ENCODE measurements around the gene RIT2. TPM values are rescaled to one million over a fixed set of nuclear protein-coding genes. Genes with fewer than 3 reads are reported as not detected.

The RIT2 gene
- polyA plus RNA-seq, 1 of the 3 experiments (the other 2 are of a cell fraction): not detected

DNA sequence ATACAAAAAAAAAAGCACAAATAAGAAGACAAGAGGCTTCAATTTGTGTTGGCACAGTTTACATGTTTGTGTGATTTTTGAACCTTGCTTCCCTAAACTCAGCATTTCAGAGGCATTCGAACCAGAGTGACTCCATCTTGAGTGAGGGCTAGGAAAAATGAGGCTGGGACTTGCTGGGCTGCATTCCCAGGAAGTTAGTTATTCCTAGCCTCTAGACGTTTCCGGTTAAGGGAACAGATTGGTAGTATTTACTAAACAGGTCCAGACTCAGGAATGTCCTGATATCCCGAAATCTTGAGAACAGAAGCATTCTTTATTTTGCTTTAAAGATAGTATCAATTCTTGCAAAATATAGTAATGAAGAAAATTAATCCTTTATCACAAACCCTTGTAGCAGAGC is 46.7 kb downstream of the RIT2 start:
- Histone ChIP-seq H4K20me1 (ENCODE audit: insufficient read depth) (no peaks in the 10 kb centered on the region), H3K9me3 (no peaks in the 10 kb centered on the region), H3F3A (replicated peaks; ENCODE audit: insufficient read depth) (no peaks in the 10 kb centered on the region), H3K4me1 (ENCODE audit: control insufficient read depth in 1 of 2, insufficient read depth in 2 of 2, low read depth in 1 of 2, low read length in 1 of 2) (no peaks in the 10 kb centered on the region), H3K4me3 (ENCODE audit: low read depth in 2 of 2, low read length in 1 of 2) (no peak overlapping the region), H3K9ac (no peak overlapping the region), H3K9me2 (no peaks in the 10 kb centered on the region), H2AFZ (ENCODE audit: low read depth) (no peak overlapping the region), H3K27me3 (ENCODE audit: insufficient read depth) (no peaks in the 10 kb centered on the region), H3K36me3 (replicated peaks in 1 of 2; ENCODE audit: control insufficient read depth in 1 of 2, insufficient read depth in 2 of 2, low read length in 1 of 2) (no peaks in the 10 kb centered on the region), H3K4me2 (no peak overlapping the region), H3K27ac (ENCODE audit: low read depth in 2 of 2, low read length in 1 of 2) (no peak overlapping the region), H3K79me2 (ENCODE audit: insufficient read depth) (no peaks in the 10 kb centered on the region)
- WGBS (ENCODE audit: low lambda C conversion rate): 56% methylated on average over 4 of the region's 4 CpGs
- TF ChIP-seq POLR2AphosphoS5 (IDR thresholded peaks at IDR 0.05; ENCODE audit: low read depth, low read length) (no peak), EP300 (IDR thresholded peaks at IDR 0.05; ENCODE audit: borderline replicate concordance in 1 of 2, low read depth in 1 of 2, low read length in 1 of 2) (no peak), SMC3 (IDR thresholded peaks at IDR 0.05; ENCODE audit: low read depth, low read length) (no peak), YY1 (IDR thresholded peaks at IDR 0.05; ENCODE audit: low read depth) (no peak), MEF2A (IDR thresholded peaks at IDR 0.05; ENCODE audit: borderline replicate concordance, low read depth) (no peak), NFIC (IDR thresholded peaks at IDR 0.05; ENCODE audit: borderline replicate concordance) (no peak), MXI1 (IDR thresholded peaks at IDR 0.05; ENCODE audit: low read depth, low read length) (no peak), ELF1 (IDR thresholded peaks at IDR 0.05) (no peak), TAF1 (IDR thresholded peaks at IDR 0.05; ENCODE audit: borderline replicate concordance, low read depth, low read length) (no peak)
- DNase-seq: no peak
- ChIA-PET POLR2A (no interaction called here), CTCF (interaction anchor here (1.0 to 1.7 kb wide), 2 partner anchors 208 to 770 kb away, joined by 3 to 5 read pairs; no protein-coding TSS in a partner anchor)

DNA sequence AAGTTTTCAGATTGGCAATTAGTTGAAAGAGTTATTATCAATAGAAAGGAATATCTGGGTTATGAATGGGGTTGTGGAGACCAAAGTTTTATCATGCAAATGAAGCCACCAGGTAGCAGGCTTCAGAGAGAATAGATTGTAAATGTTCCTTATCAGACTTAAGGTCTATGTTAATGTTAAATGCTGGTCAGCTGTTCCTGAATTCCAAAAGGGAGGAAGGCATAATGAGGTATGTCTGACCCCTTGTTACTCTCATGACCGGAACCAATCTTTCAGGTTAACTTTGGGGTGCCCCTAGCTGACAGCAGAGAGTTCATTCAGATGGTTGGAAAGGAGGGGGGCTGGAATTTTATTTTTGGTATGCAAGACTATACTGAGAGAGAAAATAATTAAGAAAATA is 47.9 kb downstream of the RIT2 start:
- H3K4me1 ChIP-seq (ENCODE audit: control insufficient read depth in 1 of 2, insufficient read depth in 2 of 2, low read depth in 1 of 2, low read length in 1 of 2): no peaks in the 10 kb centered on the region
- no peak overlapping the region for H3K27ac ChIP-seq (ENCODE audit: low read depth in 2 of 2, low read length in 1 of 2)
- H3K79me2 ChIP-seq (ENCODE audit: insufficient read depth): no peaks in the 10 kb centered on the region
- no peaks in the 10 kb centered on the region for H3K9me3 ChIP-seq
- DNase-seq: no peak
- H2AFZ ChIP-seq (ENCODE audit: low read depth): no peak overlapping the region
- 52% methylated on average over 1 of the region's 1 CpG for WGBS (ENCODE audit: low lambda C conversion rate)
- ChIA-PET CTCF (interaction anchor here (1.0 to 1.7 kb wide), 3 partner anchors 11 to 769 kb away, joined by 3 to 5 read pairs (median 3); no protein-coding TSS in a partner anchor), POLR2A (no interaction called here)
- no peak overlapping the region for H3K4me2 ChIP-seq
- no peaks in the 10 kb centered on the region for H3K27me3 ChIP-seq (ENCODE audit: insufficient read depth)
- no peak overlapping the region for H3K4me3 ChIP-seq (ENCODE audit: low read depth in 2 of 2, low read length in 1 of 2)
- no peaks in the 10 kb centered on the region for H4K20me1 ChIP-seq (ENCODE audit: insufficient read depth)
- H3K9me2 ChIP-seq: no peaks in the 10 kb centered on the region
- H3K9ac ChIP-seq: no peak overlapping the region
- no peaks in the 10 kb centered on the region for H3K36me3 ChIP-seq (replicated peaks in 1 of 2; ENCODE audit: control insufficient read depth in 1 of 2, insufficient read depth in 2 of 2, low read length in 1 of 2)
- no peaks in the 10 kb centered on the region for H3F3A ChIP-seq (replicated peaks; ENCODE audit: insufficient read depth)
- TF ChIP-seq JUND (IDR thresholded peaks at IDR 0.05) (no peak), TEAD4 (IDR thresholded peaks at IDR 0.05; ENCODE audit: borderline replicate concordance, insufficient read depth) (no peak), NFIC (IDR thresholded peaks at IDR 0.05; ENCODE audit: borderline replicate concordance) (no peak), FOSL2 (IDR thresholded peaks at IDR 0.05; ENCODE audit: borderline replicate concordance, low read depth) (no peak), YY1 (IDR thresholded peaks at IDR 0.05; ENCODE audit: low read depth) (no peak), NRF1 (IDR thresholded peaks at IDR 0.05; ENCODE audit: low read depth, low read length) (no peak), SIN3A (IDR thresholded peaks at IDR 0.05; ENCODE audit: borderline replicate concordance, low read depth, low read length) (no peak), CHD2 (IDR thresholded peaks at IDR 0.05; ENCODE audit: low read length, partially characterized antibody) (no peak), TAF1 (IDR thresholded peaks at IDR 0.05; ENCODE audit: borderline replicate concordance, low read depth, low read length) (no peak), TCF12 (IDR thresholded peaks at IDR 0.05) (no peak)
- TF ChIP-seq, protein P1, sequence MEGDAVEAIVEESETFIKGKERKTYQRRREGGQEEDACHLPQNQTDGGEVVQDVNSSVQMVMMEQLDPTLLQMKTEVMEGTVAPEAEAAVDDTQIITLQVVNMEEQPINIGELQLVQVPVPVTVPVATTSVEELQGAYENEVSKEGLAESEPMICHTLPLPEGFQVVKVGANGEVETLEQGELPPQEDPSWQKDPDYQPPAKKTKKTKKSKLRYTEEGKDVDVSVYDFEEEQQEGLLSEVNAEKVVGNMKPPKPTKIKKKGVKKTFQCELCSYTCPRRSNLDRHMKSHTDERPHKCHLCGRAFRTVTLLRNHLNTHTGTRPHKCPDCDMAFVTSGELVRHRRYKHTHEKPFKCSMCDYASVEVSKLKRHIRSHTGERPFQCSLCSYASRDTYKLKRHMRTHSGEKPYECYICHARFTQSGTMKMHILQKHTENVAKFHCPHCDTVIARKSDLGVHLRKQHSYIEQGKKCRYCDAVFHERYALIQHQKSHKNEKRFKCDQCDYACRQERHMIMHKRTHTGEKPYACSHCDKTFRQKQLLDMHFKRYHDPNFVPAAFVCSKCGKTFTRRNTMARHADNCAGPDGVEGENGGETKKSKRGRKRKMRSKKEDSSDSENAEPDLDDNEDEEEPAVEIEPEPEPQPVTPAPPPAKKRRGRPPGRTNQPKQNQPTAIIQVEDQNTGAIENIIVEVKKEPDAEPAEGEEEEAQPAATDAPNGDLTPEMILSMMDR (IDR thresholded peaks at IDR 0.05): no peak
- TF ChIP-seq, protein P2, sequence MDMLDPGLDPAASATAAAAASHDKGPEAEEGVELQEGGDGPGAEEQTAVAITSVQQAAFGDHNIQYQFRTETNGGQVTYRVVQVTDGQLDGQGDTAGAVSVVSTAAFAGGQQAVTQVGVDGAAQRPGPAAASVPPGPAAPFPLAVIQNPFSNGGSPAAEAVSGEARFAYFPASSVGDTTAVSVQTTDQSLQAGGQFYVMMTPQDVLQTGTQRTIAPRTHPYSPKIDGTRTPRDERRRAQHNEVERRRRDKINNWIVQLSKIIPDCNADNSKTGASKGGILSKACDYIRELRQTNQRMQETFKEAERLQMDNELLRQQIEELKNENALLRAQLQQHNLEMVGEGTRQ (IDR thresholded peaks at IDR 0.05; ENCODE audit: borderline replicate concordance, low read depth, low read length): no peak
- TF ChIP-seq, protein P3, sequence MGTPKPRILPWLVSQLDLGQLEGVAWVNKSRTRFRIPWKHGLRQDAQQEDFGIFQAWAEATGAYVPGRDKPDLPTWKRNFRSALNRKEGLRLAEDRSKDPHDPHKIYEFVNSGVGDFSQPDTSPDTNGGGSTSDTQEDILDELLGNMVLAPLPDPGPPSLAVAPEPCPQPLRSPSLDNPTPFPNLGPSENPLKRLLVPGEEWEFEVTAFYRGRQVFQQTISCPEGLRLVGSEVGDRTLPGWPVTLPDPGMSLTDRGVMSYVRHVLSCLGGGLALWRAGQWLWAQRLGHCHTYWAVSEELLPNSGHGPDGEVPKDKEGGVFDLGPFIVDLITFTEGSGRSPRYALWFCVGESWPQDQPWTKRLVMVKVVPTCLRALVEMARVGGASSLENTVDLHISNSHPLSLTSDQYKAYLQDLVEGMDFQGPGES (IDR thresholded peaks at IDR 0.05; ENCODE audit: low read depth, low read length): no peak
